ENCODE measurements around the gene TOMM34.

TOMM34 gene

GRCh38 chr20:44973053-44973452, 12.9 kb upstream of the TOMM34 start:
- Histone ChIP-seq H3K9me3 (ENCODE audit: insufficient read depth, low read depth, low read length) (no peaks in the 10 kb centered on the region), H3F3A (ENCODE audit: low read depth) (peaks cover 3% of the 10 kb centered on the region; the same call in 1 of the 2 replicates), H3K4me3 (ENCODE audit: low read length, poor library complexity, severe bottlenecking) (no peak overlapping the region), H3K36me3 (ENCODE audit: insufficient read depth, low read length) (peaks cover 31% of the 10 kb centered on the region; the same call in 1 of the 2 replicates), H4K20me1 (ENCODE audit: insufficient read depth, low read length, poor library complexity, severe bottlenecking) (peaks cover 10% of the 10 kb centered on the region), H3K9ac (ENCODE audit: low read depth, low read length, poor library complexity, severe bottlenecking) (no peak overlapping the region), H3K27me3 (ENCODE audit: insufficient read depth, low read length, poor library complexity, severe bottlenecking) (no peaks in the 10 kb centered on the region), H3K4me1 (ENCODE audit: insufficient read depth, low read length, poor library complexity, severe bottlenecking) (peaks cover 38% of the 10 kb centered on the region), H3K4me2 (ENCODE audit: low read depth, low read length, poor library complexity, severe bottlenecking) (peak overlapping the region; percentile 24), H2AFZ (ENCODE audit: low read length) (no peak overlapping the region), H3K9me2 (replicated peaks; ENCODE audit: low read depth, low read length) (no peaks in the 10 kb centered on the region), H3K79me2 (ENCODE audit: insufficient read depth, low read length) (peaks cover 52% of the 10 kb centered on the region)
- no peak for TF ChIP-seq EZH2phosphoT487 (IDR thresholded peaks at IDR 0.05; ENCODE audit: borderline replicate concordance)
- TF ChIP-seq, protein P1, sequence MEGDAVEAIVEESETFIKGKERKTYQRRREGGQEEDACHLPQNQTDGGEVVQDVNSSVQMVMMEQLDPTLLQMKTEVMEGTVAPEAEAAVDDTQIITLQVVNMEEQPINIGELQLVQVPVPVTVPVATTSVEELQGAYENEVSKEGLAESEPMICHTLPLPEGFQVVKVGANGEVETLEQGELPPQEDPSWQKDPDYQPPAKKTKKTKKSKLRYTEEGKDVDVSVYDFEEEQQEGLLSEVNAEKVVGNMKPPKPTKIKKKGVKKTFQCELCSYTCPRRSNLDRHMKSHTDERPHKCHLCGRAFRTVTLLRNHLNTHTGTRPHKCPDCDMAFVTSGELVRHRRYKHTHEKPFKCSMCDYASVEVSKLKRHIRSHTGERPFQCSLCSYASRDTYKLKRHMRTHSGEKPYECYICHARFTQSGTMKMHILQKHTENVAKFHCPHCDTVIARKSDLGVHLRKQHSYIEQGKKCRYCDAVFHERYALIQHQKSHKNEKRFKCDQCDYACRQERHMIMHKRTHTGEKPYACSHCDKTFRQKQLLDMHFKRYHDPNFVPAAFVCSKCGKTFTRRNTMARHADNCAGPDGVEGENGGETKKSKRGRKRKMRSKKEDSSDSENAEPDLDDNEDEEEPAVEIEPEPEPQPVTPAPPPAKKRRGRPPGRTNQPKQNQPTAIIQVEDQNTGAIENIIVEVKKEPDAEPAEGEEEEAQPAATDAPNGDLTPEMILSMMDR (conservative IDR thresholded peaks at IDR 0.05; ENCODE audit: low read length), result no peak

- Histone ChIP-seq H3K4me2 (ENCODE audit: low read depth, low read length, poor library complexity, severe bottlenecking) (peak overlapping the region; percentile 90), H3K36me3 (ENCODE audit: insufficient read depth, low read length) (peaks cover 27% of the 10 kb centered on the region; the same call in 1 of the 2 replicates), H3K4me3 (ENCODE audit: low read length, poor library complexity, severe bottlenecking) (peak overlapping the region; percentile 96), H3K79me2 (ENCODE audit: insufficient read depth, low read length) (peaks cover 66% of the 10 kb centered on the region), H3K9ac (ENCODE audit: low read depth, low read length, poor library complexity, severe bottlenecking) (peak overlapping the region; percentile 60), H3K9me2 (replicated peaks; ENCODE audit: low read depth, low read length) (no peaks in the 10 kb centered on the region), H4K20me1 (ENCODE audit: insufficient read depth, low read length, poor library complexity, severe bottlenecking) (peaks cover 17% of the 10 kb centered on the region), H3K9me3 (ENCODE audit: insufficient read depth, low read depth, low read length) (no peaks in the 10 kb centered on the region), H3K27me3 (ENCODE audit: insufficient read depth, low read length, poor library complexity, severe bottlenecking) (no peaks in the 10 kb centered on the region), H3K4me1 (ENCODE audit: insufficient read depth, low read length, poor library complexity, severe bottlenecking) (peaks cover 45% of the 10 kb centered on the region), H2AFZ (ENCODE audit: low read length) (no peak overlapping the region), H3F3A (ENCODE audit: low read depth) (peaks cover 3% of the 10 kb centered on the region; the same call in 1 of the 2 replicates)
- TF ChIP-seq EZH2phosphoT487 (IDR thresholded peaks at IDR 0.05; ENCODE audit: borderline replicate concordance), result no peak
These were observed 10.1 kb upstream of the TOMM34 start for GRCh38 chr20:44970243-44970757.

GRCh38 chr20:44969300-44969894, 9.2 kb upstream of the TOMM34 start:
- peaks cover 17% of the 10 kb centered on the region for H4K20me1 ChIP-seq (ENCODE audit: insufficient read depth, low read length, poor library complexity, severe bottlenecking)
- peaks cover 45% of the 10 kb centered on the region for H3K4me1 ChIP-seq (ENCODE audit: insufficient read depth, low read length, poor library complexity, severe bottlenecking)
- H3K9me3 ChIP-seq (ENCODE audit: insufficient read depth, low read depth, low read length), result no peaks in the 10 kb centered on the region
- no peaks in the 10 kb centered on the region for H3K9me2 ChIP-seq (replicated peaks; ENCODE audit: low read depth, low read length)
- peak overlapping the region; percentile 18 for H3K9ac ChIP-seq (ENCODE audit: low read depth, low read length, poor library complexity, severe bottlenecking)
- H3K27me3 ChIP-seq (ENCODE audit: insufficient read depth, low read length, poor library complexity, severe bottlenecking), result no peaks in the 10 kb centered on the region
- H3K4me2 ChIP-seq (ENCODE audit: low read depth, low read length, poor library complexity, severe bottlenecking), result peak overlapping the region; percentile 90
- H3F3A ChIP-seq (ENCODE audit: low read depth), result peaks cover 3% of the 10 kb centered on the region; the same call in 1 of the 2 replicates
- H3K36me3 ChIP-seq (ENCODE audit: insufficient read depth, low read length), result peaks cover 18% of the 10 kb centered on the region; the same call in 1 of the 2 replicates
- no peak overlapping the region for H2AFZ ChIP-seq (ENCODE audit: low read length)
- peak overlapping the region; percentile 96 for H3K4me3 ChIP-seq (ENCODE audit: low read length, poor library complexity, severe bottlenecking)
- peaks cover 66% of the 10 kb centered on the region for H3K79me2 ChIP-seq (ENCODE audit: insufficient read depth, low read length)
- no peak for TF ChIP-seq EZH2phosphoT487 (IDR thresholded peaks at IDR 0.05; ENCODE audit: borderline replicate concordance)
- TF ChIP-seq, protein P1 (conservative IDR thresholded peaks at IDR 0.05; ENCODE audit: low read length), result no peak

Data from Loucy (cell line).